ENCODE results near the gene CHST1. TPM values are rescaled to one million over a fixed set of nuclear protein-coding genes. Genes with fewer than 3 reads are reported as not detected.

Gene CHST1
- under 1 TPM in 1 of 2 donors, not detected in 1; 0.18 TPM for total RNA-seq

- ATAC-seq, result peak in 1 of 2 donors; percentile 40
- DNase-seq (ENCODE audit: low spot score in 2 of 2), result no peak
- Mint-ChIP-seq H3K36me3 (no peaks in the 10 kb centered on the region), H3K27ac (no peak within 1 kb of the TSS), H3K9me3 (no peaks in the 10 kb centered on the region)
Measured at GRCh38 chr11:45665206-45665932, at the start of gene CHST1. Gene CHST1, minus strand, starts transcription at chr11:45665622. Its CDS starts 14,699 bp downstream, at chr11:45650923.

- Mint-ChIP-seq H3K36me3 (no peaks in the 10 kb centered on the region), H3K27ac (no peak overlapping the region), H3K9me3 (no peaks in the 10 kb centered on the region)
- DNase-seq (ENCODE audit: low spot score in 2 of 2) (no peak), ATAC-seq (peak in 1 of 2 donors; percentile 36)
Measured at GRCh38 chr11:45713573-45713972, 48.2 kb upstream of the CHST1 start.

GRCh38 chr11:45710561-45710960 is 45.1 kb upstream of the CHST1 start:
- no peaks in the 10 kb centered on the region for H3K36me3 Mint-ChIP-seq
- no peak overlapping the region for H3K27ac Mint-ChIP-seq
- no peaks in the 10 kb centered on the region for H3K9me3 Mint-ChIP-seq
- ATAC-seq (no peak), DNase-seq (ENCODE audit: low spot score in 2 of 2) (no peak)

GRCh38 chr11:45708887-45709663 is 43.7 kb upstream of the CHST1 start:
- H3K9me3 Mint-ChIP-seq, result no peaks in the 10 kb centered on the region
- no peak overlapping the region for H3K27ac Mint-ChIP-seq
- DNase-seq (ENCODE audit: low spot score in 2 of 2) (no peak), ATAC-seq (no peak)
- H3K36me3 Mint-ChIP-seq, result no peaks in the 10 kb centered on the region

- H3K36me3 Mint-ChIP-seq, result no peaks in the 10 kb centered on the region
- ATAC-seq, result no peak
Measured at GRCh38 chr11:45704635-45705034, 39.2 kb upstream of the CHST1 start.

GRCh38 chr11:45704133-45704532 is 38.7 kb upstream of the CHST1 start:
- H3K27ac Mint-ChIP-seq, result no peak overlapping the region

More at GRCh38 chr11:45704635-45705034, 39.2 kb upstream of the CHST1 start:
- Mint-ChIP-seq H3K9me3 (no peaks in the 10 kb centered on the region), H3K27ac (no peak overlapping the region)
- no peak for DNase-seq (ENCODE audit: low spot score in 2 of 2)

GRCh38 chr11:45702511-45702910 is 37.1 kb upstream of the CHST1 start:
- H3K9me3 Mint-ChIP-seq, result no peaks in the 10 kb centered on the region
- H3K36me3 Mint-ChIP-seq, result no peaks in the 10 kb centered on the region
- no peak for ATAC-seq
- H3K27ac Mint-ChIP-seq, result no peak overlapping the region
- no peak for DNase-seq (ENCODE audit: low spot score in 2 of 2)

More at GRCh38 chr11:45704133-45704532, 38.7 kb upstream of the CHST1 start:
- DNase-seq (ENCODE audit: low spot score in 2 of 2) (no peak), ATAC-seq (no peak)
- Mint-ChIP-seq H3K9me3 (no peaks in the 10 kb centered on the region), H3K36me3 (no peaks in the 10 kb centered on the region)

- Mint-ChIP-seq H3K27ac (no peak overlapping the region), H3K9me3 (no peaks in the 10 kb centered on the region), H3K36me3 (no peaks in the 10 kb centered on the region)
- DNase-seq (ENCODE audit: low spot score in 2 of 2), result no peak
- ATAC-seq, result no peak
Measured at GRCh38 chr11:45698777-45699497, 33.5 kb upstream of the CHST1 start.

- H3K27ac Mint-ChIP-seq, result no peak overlapping the region
- no peak for ATAC-seq
- no peaks in the 10 kb centered on the region for H3K36me3 Mint-ChIP-seq
- no peak for DNase-seq (ENCODE audit: low spot score in 2 of 2)
- H3K9me3 Mint-ChIP-seq, result no peaks in the 10 kb centered on the region
Measured at GRCh38 chr11:45692808-45693453, 27.5 kb upstream of the CHST1 start.

GRCh38 chr11:45688472-45689033 is 23.1 kb upstream of the CHST1 start:
- DNase-seq (ENCODE audit: low spot score in 2 of 2) (no peak), ATAC-seq (no peak)
- no peak overlapping the region for H3K27ac Mint-ChIP-seq
- no peaks in the 10 kb centered on the region for H3K36me3 Mint-ChIP-seq
- H3K9me3 Mint-ChIP-seq, result no peaks in the 10 kb centered on the region

- DNase-seq (ENCODE audit: low spot score in 2 of 2) (no peak), ATAC-seq (no peak)
- no peaks in the 10 kb centered on the region for H3K36me3 Mint-ChIP-seq
- H3K27ac Mint-ChIP-seq, result no peak overlapping the region
- no peaks in the 10 kb centered on the region for H3K9me3 Mint-ChIP-seq
Measured at GRCh38 chr11:45687836-45688235, 22.4 kb upstream of the CHST1 start.

- H3K27ac Mint-ChIP-seq, result no peak overlapping the region
- ATAC-seq, result no peak
- H3K36me3 Mint-ChIP-seq, result no peaks in the 10 kb centered on the region
- no peak for DNase-seq (ENCODE audit: low spot score in 2 of 2)
- H3K9me3 Mint-ChIP-seq, result no peaks in the 10 kb centered on the region
Measured at GRCh38 chr11:45685964-45686537, 20.6 kb upstream of the CHST1 start.

GRCh38 chr11:45684440-45684839 is 19.0 kb upstream of the CHST1 start:
- ATAC-seq, result no peak
- Mint-ChIP-seq H3K36me3 (no peaks in the 10 kb centered on the region), H3K27ac (no peak overlapping the region), H3K9me3 (no peaks in the 10 kb centered on the region)
- DNase-seq (ENCODE audit: low spot score in 2 of 2), result peak in 1 of 2 donors; percentile 44

- DNase-seq (ENCODE audit: low spot score in 2 of 2), result peak in 1 of 2 donors; percentile 35
- no peaks in the 10 kb centered on the region for H3K9me3 Mint-ChIP-seq
- ATAC-seq, result no peak
- no peaks in the 10 kb centered on the region for H3K36me3 Mint-ChIP-seq
- H3K27ac Mint-ChIP-seq, result no peak overlapping the region
Measured at GRCh38 chr11:45683271-45684058, 18.0 kb upstream of the CHST1 start.

- DNase-seq (ENCODE audit: low spot score in 2 of 2), result no peak
- H3K9me3 Mint-ChIP-seq, result no peaks in the 10 kb centered on the region
- H3K36me3 Mint-ChIP-seq, result no peaks in the 10 kb centered on the region
- no peak overlapping the region for H3K27ac Mint-ChIP-seq
- ATAC-seq, result no peak
Measured at GRCh38 chr11:45679806-45680205, 14.4 kb upstream of the CHST1 start.
